Lung (tissue), 12 donors: ENCODE results near the gene DCAF4. TPM values are rescaled to one million over a fixed set of nuclear protein-coding genes. Genes with fewer than 3 reads are reported as not detected.

ENCODE experiments used
- ATAC-seq: fragments of 200-7000 bp; cut with Tn5 transposase; one replicate; pipeline ENCODE4 v1.9.1; 2020; ENCODE audit warnings: moderate number of reproducible peaks; ENCODE audit not compliant: insufficient read depth, low FRiP score
- DNase-seq, 3 donors: peaks; one replicate each; pipeline ENCODE4 v3.0.0-alpha.2; 2013 to 2017
- H3K27ac ChIP-seq, 2 donors: one replicate each; pipeline ENCODE4 v1.5.1; 2013; ENCODE audit warnings: mild to moderate bottlenecking in 2 of 2, moderate library complexity in 2 of 2, control low read depth in 1 of 2, inconsistent platforms in 1 of 2, low read depth in 1 of 2, low read length in 1 of 2
- H3K27me3 ChIP-seq, 3 donors: one replicate each; pipeline ENCODE4 v1.5.1; 2013; ENCODE audit warnings: low read length in 2 of 3; ENCODE audit not compliant: control insufficient read depth in 3 of 3, insufficient read depth in 3 of 3
- H3K36me3 ChIP-seq, 4 donors: one replicate each; pipeline ENCODE4 v1.5.1; 2013; ENCODE audit warnings: low read length in 4 of 4, mild to moderate bottlenecking in 1 of 4, moderate library complexity in 1 of 4; ENCODE audit not compliant: control insufficient read depth in 4 of 4, insufficient read depth in 4 of 4
- H3K4me1 ChIP-seq, 5 donors: one replicate each; pipeline ENCODE4 v1.5.1; 2013; ENCODE audit warnings: low read length in 5 of 5, mild to moderate bottlenecking in 2 of 5, moderate library complexity in 1 of 5; ENCODE audit not compliant: control insufficient read depth in 5 of 5, insufficient read depth in 5 of 5
- H3K4me3 ChIP-seq: one replicate; pipeline ENCODE4 v1.5.1; 2013; ENCODE audit warnings: mild to moderate bottlenecking, control low read depth, moderate library complexity
- H3K9ac ChIP-seq, 2 donors: one replicate each; pipeline ENCODE4 v1.5.1; 2013; ENCODE audit warnings: low read length in 2 of 2, control low read depth in 1 of 2; ENCODE audit not compliant: insufficient read depth in 1 of 2
- H3K9me3 ChIP-seq, 4 donors: one replicate each; pipeline ENCODE4 v1.5.1; 2013; ENCODE audit warnings: low read length in 3 of 4, mild to moderate bottlenecking in 1 of 4, moderate library complexity in 1 of 4; ENCODE audit not compliant: control insufficient read depth in 4 of 4, insufficient read depth in 3 of 4
- WGBS, 2 donors: extraction: QIAGEN DNeasy Blood & Tissue Kit; methylation state at CpG; one replicate each; pipeline ENCODE4 v1.1.7; 2013; 5-methylcytosine and 5-hydroxymethylcytosine counted together
- polyA plus RNA-seq, 2 donors: library from polyadenylated mRNA; stranded (reverse); fragments of 200-250 nt; gene quantifications; one replicate each; pipeline ENCODE4 v1.2.1, GENCODE V29; 2013
- total RNA-seq, 2 donors: library from RNA; depleted of rRNA in 1 of 2; stranded (reverse); fragments of >200 nt in 1 of 2; gene quantifications; one replicate each; pipeline ENCODE4 v1.2.1, GENCODE V29; 2014 to 2021
- TF ChIP-seq, protein P1 (sequence below): IDR thresholded peaks from 2 replicates; pipeline ENCODE4 v1.5.1; 2012; ENCODE audit warnings: mild to moderate bottlenecking; ENCODE audit errors: control extremely low read depth, extremely low read depth
- donor health status: control.
- donor health status: control.
- donor health status: Bipolar disorder and iron deficiency.
- donor health status: healthy.
- donor health status: DM: yes; HTN: yes; CAD: no.

Gene DCAF4
- total and polyA plus RNA-seq, 4 donors = 5.2 to 13.5 (median 11.2) TPM

DNA sequence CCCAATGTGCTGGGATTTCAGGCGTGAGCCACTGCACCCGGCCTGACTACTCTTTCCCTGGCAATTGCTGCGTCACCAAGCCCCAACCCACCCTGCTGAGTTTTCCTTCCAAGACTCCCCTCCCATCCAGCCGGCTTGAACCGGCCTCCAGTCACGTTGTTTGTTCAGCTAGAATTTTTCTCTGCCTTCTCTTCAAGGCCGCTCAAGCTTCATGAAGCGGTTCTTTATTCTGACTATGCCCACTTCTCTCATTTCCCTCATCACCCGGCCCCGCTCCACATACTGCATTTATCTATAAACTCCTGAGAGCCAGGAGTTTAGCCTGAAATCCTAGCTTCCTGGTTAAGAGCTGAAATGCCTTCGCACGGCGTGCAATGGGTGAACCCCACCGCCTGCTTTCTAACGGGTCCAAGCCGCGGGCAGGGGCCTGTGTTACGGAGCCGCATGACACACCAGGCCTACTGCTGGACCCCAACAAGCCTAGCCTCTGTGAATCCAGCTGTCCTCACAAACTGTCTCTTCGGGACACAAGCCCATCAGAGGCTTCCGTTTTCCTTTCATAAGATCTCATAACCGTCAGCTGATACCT is 999 bp upstream of the DCAF4 start:
- Histone ChIP-seq H3K9me3 (no peaks in the 10 kb centered on the region), H3K4me1 (peaks cover 0 to 9% (median 2%) of the 10 kb centered on the region in 5 donors), H3K27ac (peak overlapping the region in 1 of 2 donors; percentile 21), H3K4me3 (no peak overlapping the region), H3K9ac (peak overlapping the region in 1 of 2 donors; percentile 95), H3K27me3 (no peaks in the 10 kb centered on the region), H3K36me3 (no peaks in the 10 kb centered on the region)
- 74 to 89% methylated on average over 22 of the region's 22 CpGs for WGBS, 2 donors
- TF ChIP-seq, protein P1, sequence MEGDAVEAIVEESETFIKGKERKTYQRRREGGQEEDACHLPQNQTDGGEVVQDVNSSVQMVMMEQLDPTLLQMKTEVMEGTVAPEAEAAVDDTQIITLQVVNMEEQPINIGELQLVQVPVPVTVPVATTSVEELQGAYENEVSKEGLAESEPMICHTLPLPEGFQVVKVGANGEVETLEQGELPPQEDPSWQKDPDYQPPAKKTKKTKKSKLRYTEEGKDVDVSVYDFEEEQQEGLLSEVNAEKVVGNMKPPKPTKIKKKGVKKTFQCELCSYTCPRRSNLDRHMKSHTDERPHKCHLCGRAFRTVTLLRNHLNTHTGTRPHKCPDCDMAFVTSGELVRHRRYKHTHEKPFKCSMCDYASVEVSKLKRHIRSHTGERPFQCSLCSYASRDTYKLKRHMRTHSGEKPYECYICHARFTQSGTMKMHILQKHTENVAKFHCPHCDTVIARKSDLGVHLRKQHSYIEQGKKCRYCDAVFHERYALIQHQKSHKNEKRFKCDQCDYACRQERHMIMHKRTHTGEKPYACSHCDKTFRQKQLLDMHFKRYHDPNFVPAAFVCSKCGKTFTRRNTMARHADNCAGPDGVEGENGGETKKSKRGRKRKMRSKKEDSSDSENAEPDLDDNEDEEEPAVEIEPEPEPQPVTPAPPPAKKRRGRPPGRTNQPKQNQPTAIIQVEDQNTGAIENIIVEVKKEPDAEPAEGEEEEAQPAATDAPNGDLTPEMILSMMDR = no peak
- ATAC-seq (no peak), DNase-seq (peak; percentile 37 to 72 (median 49))

DNA sequence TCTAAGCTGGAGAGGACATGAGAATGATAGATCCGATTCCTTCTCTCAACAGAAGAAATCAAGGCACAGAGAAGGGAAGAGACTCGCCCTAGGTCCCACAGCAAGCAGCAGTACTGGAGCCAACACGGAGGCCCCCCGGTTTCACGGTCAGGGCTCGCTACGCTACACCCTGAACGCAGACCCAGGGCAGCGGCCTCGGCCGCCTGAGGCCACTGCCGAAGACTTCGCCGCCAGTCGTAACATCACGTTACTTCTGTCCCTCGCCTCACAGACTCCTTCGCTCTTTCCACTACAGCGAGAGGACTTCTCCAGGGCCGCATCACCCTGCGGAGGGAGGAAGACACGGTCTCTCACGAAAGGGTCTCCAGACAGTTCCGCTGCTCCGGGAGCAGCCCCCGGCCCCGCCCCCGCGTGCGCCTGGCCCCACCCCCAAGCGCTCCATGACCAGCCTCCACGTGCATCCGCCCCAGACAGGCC is 411 bp upstream of the DCAF4 start:
- H3K4me3 ChIP-seq = no peak overlapping the region
- H3K9ac ChIP-seq = peak overlapping the region in 1 of 2 donors; percentile 95
- ATAC-seq = peak; percentile 12
- peaks cover 0 to 9% (median 2%) of the 10 kb centered on the region in 5 donors for H3K4me1 ChIP-seq
- H3K27ac ChIP-seq = no peak overlapping the region
- H3K36me3 ChIP-seq = no peaks in the 10 kb centered on the region
- no peak for DNase-seq
- no peaks in the 10 kb centered on the region for H3K27me3 ChIP-seq
- TF ChIP-seq, protein P1 = no peak
- no peaks in the 10 kb centered on the region for H3K9me3 ChIP-seq
- WGBS, 2 donors = 5 to 6% methylated on average over 33 of the region's 33 CpGs

DNA sequence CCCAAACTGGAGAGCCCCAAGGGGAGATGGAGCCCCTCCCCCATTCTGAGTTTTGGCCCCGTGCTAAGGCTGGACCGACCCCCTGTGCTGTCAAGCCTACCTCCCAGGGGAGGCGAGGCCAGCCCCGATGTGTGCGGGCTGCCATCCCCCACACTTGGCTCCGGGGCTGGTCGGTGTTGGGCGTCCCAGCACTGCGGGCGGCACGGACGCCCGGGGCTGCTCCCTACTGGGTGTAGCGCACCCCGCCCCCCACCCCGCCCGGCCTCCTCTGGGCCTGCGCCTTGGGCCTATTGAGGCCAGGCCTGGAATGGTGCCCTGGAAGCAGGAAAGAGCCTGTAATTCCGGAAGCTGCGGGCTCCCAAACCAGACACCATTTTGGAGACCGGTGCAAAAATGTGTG is 2.6 kb downstream of the DCAF4 start:
- Histone ChIP-seq H3K27ac (no peak overlapping the region), H3K36me3 (no peaks in the 10 kb centered on the region), H3K4me3 (no peak overlapping the region), H3K9me3 (no peaks in the 10 kb centered on the region), H3K9ac (no peak overlapping the region), H3K27me3 (no peaks in the 10 kb centered on the region), H3K4me1 (peaks cover 0 to 9% (median 2%) of the 10 kb centered on the region in 5 donors)
- ATAC-seq = no peak
- TF ChIP-seq, protein P1 = no peak
- WGBS, 2 donors = 89 to 97% methylated on average over 18 to 21 of the region's 21 CpGs
- no peak for DNase-seq
